Measurements from ENCODE around the gene B9D1. TPM values are rescaled to one million over a fixed set of nuclear protein-coding genes. Genes with fewer than 3 reads are reported as not detected.

B9D1 gene
- total and polyA plus RNA-seq, 9 of the 15 experiments (the other 6 are each of a cell fraction or from before 2014, with no cell fraction given), result 8.9 to 28.0 (median 17.9) TPM

GRCh38 chr17:19386051-19386929 lies 23.8 kb upstream of the B9D1 start:
- H3K9ac ChIP-seq (ENCODE audit: insufficient read depth in 1 of 2, low read depth in 2 of 2, low read length in 2 of 2), result no peak overlapping the region
- H3K79me2 ChIP-seq (ENCODE audit: control insufficient read depth, insufficient read depth, low read length), result no peaks in the 10 kb centered on the region
- H3K4me2 ChIP-seq (ENCODE audit: insufficient read depth, low read length), result no peak overlapping the region
- H3K27ac ChIP-seq (ENCODE audit: extremely low read depth, low read depth, low read length), result no peak overlapping the region
- POLR2A ChIA-PET, result interaction anchor here (0.6 to 1.9 kb wide), 2 partner anchors 8 to 20 kb away, joined by 4 to 9 read pairs; partner anchors contain the start of gene MAPK7
- H4K20me1 ChIP-seq (replicated peaks; ENCODE audit: control insufficient read depth, insufficient read depth, low read length), result no peaks in the 10 kb centered on the region
- no peaks in the 10 kb centered on the region for H3K9me3 ChIP-seq (replicated peaks; ENCODE audit: control insufficient read depth, insufficient read depth, low read depth, low read length)
- ATAC-seq, result peak; percentile 22; the same call in 1 of the 3 replicates
- H3K9me1 ChIP-seq (ENCODE audit: control insufficient read depth, insufficient read depth, low read length), result no peaks in the 10 kb centered on the region
- H3K4me3 ChIP-seq, result no peak overlapping the region
- CTCF ChIA-PET (ENCODE audit: low intra/inter-chr PET ratio), result no interaction called here
- H2AFZ ChIP-seq (ENCODE audit: low read depth, low read length), result no peak overlapping the region
- no TSS peak for BruUV-seq (replicated peaks)
- peaks cover 3 to 27% of the 10 kb centered on the region in 2 experiments; a peak in 4 of 5 replicates for H3K4me1 ChIP-seq (replicated peaks in 1 of 2; ENCODE audit: control insufficient read depth in 2 of 2, insufficient read depth in 2 of 2, low read length in 2 of 2)
- no peak for DNase-seq (ENCODE audit: extremely low read depth in 1 of 4, low spot score in 3 of 4)
- peaks cover 1% of the 10 kb centered on the region; the same call in 2 of the 3 replicates for H3K36me3 ChIP-seq (ENCODE audit: control insufficient read depth, insufficient read depth, low read length)
- in situ Hi-C loops (cut with MboI), result no loop called here
- intact Hi-C loops (cut with micrococcal nuclease), result no loop called here
- WGBS (ENCODE audit: insufficient coverage, low coverage, missing lambda C conversion rate), result 58% methylated on average over 6 of the region's 20 CpGs
- H3K27me3 ChIP-seq (ENCODE audit: control insufficient read depth in 2 of 2, insufficient read depth in 2 of 2, low read length in 2 of 2), result no peaks in the 10 kb centered on the region
- no peak for FAIRE-seq
- TF ChIP-seq SNAPC5 (CRISPR knock-in tag; IDR thresholded peaks at IDR 0.05) (no peak), CEBPB (tag; IDR thresholded peaks at IDR 0.05) (peak; percentile 64), CBX3 (IDR thresholded peaks at IDR 0.05; ENCODE audit: borderline replicate concordance in 1 of 2, low read length in 2 of 2) (no peak), ZNF134 (CRISPR knock-in tag; conservative IDR thresholded peaks at IDR 0.05) (no peak), MLLT1 (IDR thresholded peaks at IDR 0.05) (no peak), POU5F1 (IDR thresholded peaks at IDR 0.05; ENCODE audit: borderline replicate concordance, low read depth, low read length, partially characterized antibody) (no peak), BCOR (IDR thresholded peaks at IDR 0.05) (peak; percentile 65; the same call in 1 of the 2 replicates), WHSC1 (IDR thresholded peaks at IDR 0.05; ENCODE audit: low read length) (no peak), FOXJ2 (tag; IDR thresholded peaks at IDR 0.05) (no peak), CBFA2T2 (conservative IDR thresholded peaks at IDR 0.05) (no peak), KDM5B (IDR thresholded peaks at IDR 0.05; ENCODE audit: insufficient replicate concordance, low read depth, low read length) (no peak), ZNF740 (CRISPR knock-in tag; IDR thresholded peaks at IDR 0.05) (peak; percentile 45; the same call in 1 of the 2 replicates), ZNF740 (tag; IDR thresholded peaks at IDR 0.05) (no peak), ATF3 (IDR thresholded peaks at IDR 0.05) (peak; percentile 48), ATF3 (CRISPR knock-in tag; conservative IDR thresholded peaks at IDR 0.05) (no peak), SMAD2 (IDR thresholded peaks at IDR 0.05; ENCODE audit: low read depth, low read length) (no peak), CREB3L1 (IDR thresholded peaks at IDR 0.05; ENCODE audit: borderline replicate concordance, low read depth) (no peak)

Measured in K562 (cell line).